ENCODE data around the gene GPATCH8. TPM values are rescaled to one million over a fixed set of nuclear protein-coding genes. Genes with fewer than 3 reads are reported as not detected.

The GPATCH8 gene
- total and polyA plus RNA-seq, 2 donors (not counting 3 experiments of a cell fraction or from before 2014, with no cell fraction given) = 14.6 to 35.3 TPM

DNA sequence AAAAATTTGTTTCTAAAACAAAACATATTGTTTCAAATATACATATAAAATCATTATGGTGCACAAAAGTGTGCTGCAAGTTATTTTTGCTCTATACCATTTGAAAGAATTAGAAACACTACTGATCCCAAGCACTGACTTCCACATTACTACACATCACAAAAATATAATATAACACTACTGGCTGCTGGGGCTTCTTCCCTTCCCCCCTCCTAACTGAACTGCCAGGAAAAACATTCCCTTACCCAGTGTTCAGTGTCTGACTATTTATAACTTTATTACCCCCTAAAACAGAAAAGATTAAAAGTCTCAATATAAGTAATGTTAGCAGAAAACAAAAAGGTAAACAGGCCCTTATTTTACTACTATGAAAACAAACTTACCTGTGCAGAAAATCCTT lies 36.9 kb downstream of the GPATCH8 start:
- H4K20me1 ChIP-seq (replicated peaks; ENCODE audit: control insufficient read depth, extremely low read depth, insufficient read depth, low read length) = peaks cover 2% of the 10 kb centered on the region
- intact Hi-C loops (cut with micrococcal nuclease) = no loop called here

More for the DNA sequence above, 36.9 kb downstream of the GPATCH8 start:
- Histone ChIP-seq H3K9me1 (replicated peaks; ENCODE audit: control insufficient read depth, extremely low read depth, insufficient read depth, low read length) (no peaks in the 10 kb centered on the region), H3K9me3 (replicated peaks; ENCODE audit: control insufficient read depth, insufficient read depth, low read length) (no peaks in the 10 kb centered on the region), H3K9ac (replicated peaks; ENCODE audit: extremely low read depth, insufficient read depth, low read length) (no peak overlapping the region), H3K27me3 (ENCODE audit: control insufficient read depth in 2 of 2, insufficient read depth in 2 of 2, low read length in 2 of 2) (no peaks in the 10 kb centered on the region), H3K36me3 (ENCODE audit: control insufficient read depth in 2 of 2, extremely low read depth in 1 of 2, insufficient read depth in 2 of 2, low read length in 2 of 2) (no peaks in the 10 kb centered on the region), H3K4me3 (replicated peaks in 1 of 3; ENCODE audit: insufficient read depth in 1 of 3, low read depth in 1 of 3, low read length in 3 of 3) (no peak overlapping the region), H3K4me2 (ENCODE audit: insufficient read depth, low read length) (no peak overlapping the region), H2AFZ (ENCODE audit: low read depth, low read length) (no peak overlapping the region), H3K79me2 (ENCODE audit: control insufficient read depth, insufficient read depth, low read length) (peaks cover 39% of the 10 kb centered on the region), H3K4me1 (ENCODE audit: control insufficient read depth, extremely low read depth, insufficient read depth, low read length) (peaks cover 5% of the 10 kb centered on the region), H3K27ac (ENCODE audit: insufficient read depth, low read depth, low read length) (no peak overlapping the region)
- DNase-seq (ENCODE audit: low read depth, low spot score) = no peak
- ChIA-PET POLR2A (no interaction called here), CTCF (interaction anchor here (1.3 kb wide), 1 partner anchor 10 kb away, joined by 4 read pairs; no protein-coding TSS in a partner anchor)
- dilution Hi-C loops (cut with MboI; ENCODE audit: extremely low pct_ligation_motif_present, low sequenced_read_pairs) = no loop called here
- TF ChIP-seq, protein P1, sequence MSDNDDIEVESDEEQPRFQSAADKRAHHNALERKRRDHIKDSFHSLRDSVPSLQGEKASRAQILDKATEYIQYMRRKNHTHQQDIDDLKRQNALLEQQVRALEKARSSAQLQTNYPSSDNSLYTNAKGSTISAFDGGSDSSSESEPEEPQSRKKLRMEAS (IDR thresholded peaks at IDR 0.05; ENCODE audit: insufficient read depth, insufficient read length) = no peak
- TF ChIP-seq POLR2A (IDR thresholded peaks at IDR 0.05; ENCODE audit: low read depth, low read length) (no peak), FOS (IDR thresholded peaks at IDR 0.05; ENCODE audit: borderline replicate concordance, insufficient read depth, low read length) (no peak), JUN (IDR thresholded peaks at IDR 0.05; ENCODE audit: borderline replicate concordance, insufficient read depth, insufficient read length, low read depth) (no peak), EZH2 (IDR thresholded peaks at IDR 0.05; ENCODE audit: borderline replicate concordance, low read depth, low read length, severe bottlenecking) (no peak), GATA2 (IDR thresholded peaks at IDR 0.05; ENCODE audit: insufficient read depth, insufficient read length, low read depth, low read length) (no peak), POLR2AphosphoS5 (IDR thresholded peaks at IDR 0.05; ENCODE audit: insufficient read depth, low read depth, low read length) (no peak), MYC (IDR thresholded peaks at IDR 0.05; ENCODE audit: low read depth, low read length) (no peak)
- TF ChIP-seq, protein P2, sequence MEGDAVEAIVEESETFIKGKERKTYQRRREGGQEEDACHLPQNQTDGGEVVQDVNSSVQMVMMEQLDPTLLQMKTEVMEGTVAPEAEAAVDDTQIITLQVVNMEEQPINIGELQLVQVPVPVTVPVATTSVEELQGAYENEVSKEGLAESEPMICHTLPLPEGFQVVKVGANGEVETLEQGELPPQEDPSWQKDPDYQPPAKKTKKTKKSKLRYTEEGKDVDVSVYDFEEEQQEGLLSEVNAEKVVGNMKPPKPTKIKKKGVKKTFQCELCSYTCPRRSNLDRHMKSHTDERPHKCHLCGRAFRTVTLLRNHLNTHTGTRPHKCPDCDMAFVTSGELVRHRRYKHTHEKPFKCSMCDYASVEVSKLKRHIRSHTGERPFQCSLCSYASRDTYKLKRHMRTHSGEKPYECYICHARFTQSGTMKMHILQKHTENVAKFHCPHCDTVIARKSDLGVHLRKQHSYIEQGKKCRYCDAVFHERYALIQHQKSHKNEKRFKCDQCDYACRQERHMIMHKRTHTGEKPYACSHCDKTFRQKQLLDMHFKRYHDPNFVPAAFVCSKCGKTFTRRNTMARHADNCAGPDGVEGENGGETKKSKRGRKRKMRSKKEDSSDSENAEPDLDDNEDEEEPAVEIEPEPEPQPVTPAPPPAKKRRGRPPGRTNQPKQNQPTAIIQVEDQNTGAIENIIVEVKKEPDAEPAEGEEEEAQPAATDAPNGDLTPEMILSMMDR (IDR thresholded peaks at IDR 0.05; ENCODE audit: extremely low read depth in 1 of 2, insufficient read depth in 1 of 2, low read depth in 1 of 2, low read length in 2 of 2) = no peak
- FAIRE-seq = no peak
- no TSS peak for BruUV-seq (replicated peaks)

All from endothelial cell of umbilical vein (primary cell).